ENCODE results near the gene CDH4. TPM values are rescaled to one million over a fixed set of nuclear protein-coding genes. Genes with fewer than 3 reads are reported as not detected.

Gene CDH4
- total RNA-seq, 2 donors from 2014 or later = not detected

- Histone ChIP-seq H3K4me1 (ENCODE audit: control insufficient read depth in 1 of 2, low read depth in 2 of 2) (no peaks in the 10 kb centered on the region), H3K36me3 (no peaks in the 10 kb centered on the region), H3K27ac (no peak overlapping the region), H3K27me3 (replicated peaks; ENCODE audit: insufficient read depth) (no peaks in the 10 kb centered on the region), H3K4me3 (no peak overlapping the region), H3K9me3 (no peaks in the 10 kb centered on the region)
- no peak for TF ChIP-seq CTCF (IDR thresholded peaks at IDR 0.05)
- ATAC-seq (ENCODE audit: insufficient number of reproducible peaks, low FRiP score, low read depth) (no peak), DNase-seq (ENCODE audit: low spot score) (no peak)
Observed at GRCh38 chr20:61743606-61744005, 491.5 kb downstream of the CDH4 start.

DNA sequence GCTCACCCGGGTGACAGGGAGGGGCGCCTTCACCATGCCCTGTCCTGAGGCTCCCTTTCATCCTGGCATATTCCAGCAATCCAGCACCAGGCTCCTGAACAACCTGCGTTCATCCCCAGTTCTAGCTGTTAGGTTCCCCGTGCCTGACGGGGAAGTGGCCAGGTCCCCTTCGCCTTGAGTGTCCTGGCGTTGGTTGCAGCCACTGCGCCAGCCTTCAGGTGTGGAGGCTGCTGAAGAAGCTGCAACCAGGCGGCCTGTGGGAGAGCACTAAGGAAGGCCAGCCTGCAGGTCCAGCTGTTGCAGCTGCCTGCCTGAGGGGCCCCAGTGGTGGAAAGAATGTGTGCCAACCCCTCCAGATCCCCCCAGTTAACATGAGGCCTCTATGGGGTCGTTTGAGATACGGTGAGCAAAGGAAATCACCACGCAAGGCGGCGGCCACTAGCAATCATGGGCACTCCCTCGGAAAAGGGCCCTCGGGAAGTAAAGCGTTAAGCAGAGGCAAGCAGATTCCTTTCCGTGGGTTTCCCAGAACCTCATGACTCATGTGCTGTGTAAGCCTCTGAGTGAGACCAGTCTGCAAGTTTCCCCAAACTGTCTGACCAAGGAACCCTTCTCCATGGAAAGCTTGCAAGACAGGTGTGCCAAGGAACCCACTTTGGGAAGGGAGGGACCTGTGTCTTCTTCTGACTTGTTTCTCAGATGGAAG, 492.8 kb downstream of the CDH4 start:
- ATAC-seq (ENCODE audit: insufficient number of reproducible peaks, low FRiP score, low read depth) = no peak
- Histone ChIP-seq H3K27ac (no peak overlapping the region), H3K4me1 (ENCODE audit: control insufficient read depth in 1 of 2, low read depth in 2 of 2) (no peaks in the 10 kb centered on the region), H3K36me3 (no peaks in the 10 kb centered on the region), H3K4me3 (no peak overlapping the region), H3K27me3 (replicated peaks; ENCODE audit: insufficient read depth) (no peaks in the 10 kb centered on the region), H3K9me3 (no peaks in the 10 kb centered on the region)
- no peak for TF ChIP-seq CTCF (IDR thresholded peaks at IDR 0.05)
- DNase-seq (ENCODE audit: low spot score) = no peak

DNA sequence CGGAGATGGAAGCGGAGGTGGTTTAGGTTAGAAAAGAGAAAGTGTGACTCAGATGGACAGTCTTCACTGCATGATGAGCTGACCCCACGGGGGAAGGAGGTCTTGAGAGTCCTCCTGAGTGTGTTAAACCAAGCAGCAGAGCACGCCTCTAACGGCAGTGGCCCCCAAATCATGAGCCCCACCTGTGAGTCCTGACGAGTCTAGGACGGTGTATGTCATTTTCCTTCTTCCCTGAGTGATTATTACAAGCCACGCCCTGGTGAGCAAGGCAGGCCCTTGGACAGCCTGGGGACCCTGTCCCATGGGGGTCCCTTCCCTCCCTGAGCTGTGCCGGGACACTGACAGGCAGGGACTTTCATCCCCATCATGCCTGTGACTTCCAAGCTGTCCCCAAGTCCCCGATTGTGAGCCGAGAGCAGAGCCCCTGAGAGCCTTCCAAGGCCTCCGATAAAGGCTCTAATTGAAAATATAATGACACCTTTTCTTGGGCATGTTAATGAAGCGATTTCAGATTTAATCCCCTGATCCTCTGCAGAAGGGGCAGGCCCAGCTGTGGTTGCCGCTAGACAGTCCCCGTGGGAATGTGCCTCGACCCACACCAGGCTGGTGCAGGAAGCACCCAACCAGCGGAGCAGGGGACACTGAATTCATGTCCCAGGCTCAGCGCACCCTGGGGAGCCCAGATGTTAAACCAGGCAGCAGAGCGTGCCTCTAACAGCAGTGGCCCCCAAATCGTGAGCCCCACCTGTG, 493.5 kb downstream of the CDH4 start:
- Histone ChIP-seq H3K27me3 (replicated peaks; ENCODE audit: insufficient read depth) (no peaks in the 10 kb centered on the region), H3K4me1 (ENCODE audit: control insufficient read depth in 1 of 2, low read depth in 2 of 2) (no peaks in the 10 kb centered on the region), H3K9me3 (peaks cover 2% of the 10 kb centered on the region), H3K27ac (no peak overlapping the region), H3K36me3 (no peaks in the 10 kb centered on the region), H3K4me3 (no peak overlapping the region)
- TF ChIP-seq CTCF (IDR thresholded peaks at IDR 0.05) = no peak
- ATAC-seq (ENCODE audit: insufficient number of reproducible peaks, low FRiP score, low read depth) (no peak), DNase-seq (ENCODE audit: low spot score) (no peak)

DNA sequence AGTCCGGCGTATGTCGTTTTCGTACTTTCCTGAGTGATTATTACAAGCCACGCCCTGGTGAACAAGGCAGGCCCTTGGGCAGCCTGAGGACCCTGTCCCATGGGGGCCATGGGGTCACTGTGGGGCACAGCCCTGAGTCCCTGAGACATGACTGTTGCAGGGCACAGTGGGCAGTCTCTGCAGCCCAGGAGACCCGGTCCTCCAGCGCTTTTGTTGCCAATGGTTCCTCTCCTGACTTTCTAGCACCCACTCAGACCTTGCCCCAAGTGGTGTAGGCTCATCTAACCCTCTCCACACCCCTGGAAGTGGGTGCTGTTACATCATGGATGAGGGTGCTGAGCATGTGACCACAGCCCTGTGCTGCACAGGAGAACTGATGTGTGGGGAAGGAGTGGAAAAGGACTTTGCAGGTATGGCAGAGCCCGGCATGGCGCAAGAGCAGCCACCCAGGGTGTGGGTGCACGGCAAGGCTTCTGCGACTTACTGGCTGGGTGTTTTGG, 494.1 kb downstream of the CDH4 start:
- Histone ChIP-seq H3K27me3 (replicated peaks; ENCODE audit: insufficient read depth) (no peaks in the 10 kb centered on the region), H3K4me1 (ENCODE audit: control insufficient read depth in 1 of 2, low read depth in 2 of 2) (no peaks in the 10 kb centered on the region), H3K36me3 (no peaks in the 10 kb centered on the region), H3K4me3 (no peak overlapping the region), H3K27ac (no peak overlapping the region), H3K9me3 (peaks cover 4% of the 10 kb centered on the region)
- no peak for TF ChIP-seq CTCF (IDR thresholded peaks at IDR 0.05)
- ATAC-seq (ENCODE audit: insufficient number of reproducible peaks, low FRiP score, low read depth) (no peak), DNase-seq (ENCODE audit: low spot score) (no peak)

DNA sequence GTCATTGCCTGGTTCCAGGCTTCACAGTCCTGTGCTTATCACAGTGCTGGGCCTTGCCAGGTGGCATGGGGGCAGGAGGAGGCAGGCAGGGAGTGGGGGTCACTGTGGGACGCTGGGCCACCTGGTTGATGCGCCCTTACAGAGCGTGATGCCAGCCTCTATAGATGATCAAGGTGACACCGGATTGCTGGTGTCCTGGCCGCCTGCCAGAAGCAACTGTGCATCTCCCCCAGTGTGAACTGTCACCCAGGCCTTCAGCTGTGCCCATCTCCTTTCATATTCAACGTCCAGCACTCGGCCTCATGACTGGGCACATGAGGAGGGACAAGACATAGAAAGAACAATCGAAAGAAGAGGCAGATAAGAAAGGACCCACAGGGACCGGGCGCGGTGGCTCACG, 494.7 kb downstream of the CDH4 start:
- DNase-seq (ENCODE audit: low spot score) (no peak), ATAC-seq (ENCODE audit: insufficient number of reproducible peaks, low FRiP score, low read depth) (no peak)
- Histone ChIP-seq H3K4me3 (no peak overlapping the region), H3K36me3 (no peaks in the 10 kb centered on the region), H3K9me3 (peaks cover 4% of the 10 kb centered on the region), H3K27me3 (replicated peaks; ENCODE audit: insufficient read depth) (no peaks in the 10 kb centered on the region), H3K27ac (no peak overlapping the region), H3K4me1 (ENCODE audit: control insufficient read depth in 1 of 2, low read depth in 2 of 2) (no peaks in the 10 kb centered on the region)
- no peak for TF ChIP-seq CTCF (IDR thresholded peaks at IDR 0.05)
